Measurements from ENCODE around the gene ANKRD40CL.
"Not testable (repeated sequence)": the region's sequence is repeated elsewhere in the genome, so short reads cannot be mapped to it uniquely, and the experiment has no call there.

The ANKRD40CL gene

DNA sequence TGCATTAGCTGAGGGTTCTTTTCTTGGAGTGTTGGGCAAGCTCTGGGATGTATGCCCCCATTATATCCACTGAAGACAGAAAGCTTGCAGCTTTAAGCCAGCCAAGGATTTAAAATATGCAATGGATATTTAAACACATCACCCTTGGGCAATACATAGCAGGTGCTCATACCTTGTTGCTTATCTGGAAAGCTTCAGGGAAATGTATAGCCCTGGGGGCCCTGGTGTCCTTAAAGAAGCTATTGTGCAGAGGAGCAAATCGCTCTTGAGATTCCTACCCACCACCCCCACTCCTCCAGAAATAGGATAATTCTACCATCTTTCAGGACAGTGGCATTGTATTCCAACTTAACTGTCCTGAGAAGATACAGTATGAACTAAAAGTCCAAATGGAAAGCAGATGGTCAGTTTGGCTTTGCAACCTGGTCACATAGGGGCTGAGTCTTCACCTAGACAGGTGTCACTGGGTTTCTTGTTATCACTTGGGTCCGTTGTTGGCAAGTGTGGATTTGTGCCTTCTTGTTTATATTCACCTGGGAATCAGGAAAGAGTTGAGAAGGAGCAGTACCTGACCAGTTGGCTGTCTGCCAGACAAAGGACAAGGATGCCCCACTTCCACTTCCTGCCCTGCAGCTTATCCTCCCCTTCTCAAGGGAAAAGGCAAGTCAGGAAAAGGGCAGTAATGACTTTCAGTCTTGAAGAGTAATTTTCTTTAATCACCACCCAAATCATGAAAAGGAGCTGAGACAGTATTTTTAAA is 3.4 kb downstream of the ANKRD40CL start:
- in situ Hi-C loops (cut with MboI; ENCODE audit: low sequenced_read_pairs), result no loop called here

DNA sequence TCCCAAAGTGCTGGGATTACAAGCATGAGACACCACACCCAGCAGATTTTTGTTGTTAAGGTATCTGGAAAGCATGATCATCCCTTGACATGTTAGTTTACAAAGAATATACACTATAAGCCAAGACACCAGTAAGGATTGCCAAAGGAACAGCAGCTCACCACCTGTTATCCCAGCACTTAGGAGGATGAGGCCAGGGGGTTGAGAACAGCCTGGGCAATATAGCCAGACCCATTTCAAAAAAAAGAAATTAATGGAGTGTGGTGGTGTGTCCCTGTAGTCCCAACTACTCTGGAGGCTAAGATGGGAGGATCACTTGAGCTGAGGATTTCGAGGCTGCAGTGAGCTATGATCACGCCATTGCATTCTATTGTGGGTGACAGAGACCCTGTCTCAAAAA is 5.1 kb downstream of the ANKRD40CL start:
- in situ Hi-C loops (cut with MboI; ENCODE audit: low sequenced_read_pairs), result no loop called here

DNA sequence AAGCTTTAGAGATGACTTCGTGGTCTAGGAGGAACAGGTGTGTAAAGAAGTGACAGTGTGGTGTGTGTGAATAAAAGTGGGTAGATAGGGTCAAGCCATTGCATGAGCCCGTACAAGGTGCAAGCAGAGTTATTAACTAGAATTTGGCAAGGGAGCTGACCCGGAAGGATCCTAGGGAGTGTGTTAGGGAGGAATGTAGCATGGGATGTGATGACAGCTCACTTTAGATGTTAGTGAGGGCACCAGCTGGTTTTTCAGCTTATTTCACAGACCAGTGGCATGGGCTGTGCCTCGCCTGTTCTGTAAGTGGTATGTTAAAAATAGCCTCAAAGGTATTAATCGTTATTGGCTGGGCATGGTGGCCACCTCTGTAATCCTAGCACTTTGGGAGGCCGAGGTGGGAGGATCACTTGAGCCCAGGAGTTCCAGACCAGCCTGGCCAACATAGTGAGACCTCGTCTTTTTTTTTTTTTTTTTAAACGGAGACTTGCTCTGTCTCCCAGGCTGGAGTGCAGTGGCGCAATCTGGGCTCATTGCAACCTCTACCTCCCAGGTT is 8.3 kb downstream of the ANKRD40CL start:
- in situ Hi-C loops (cut with MboI; ENCODE audit: low sequenced_read_pairs), result no loop called here

DNA sequence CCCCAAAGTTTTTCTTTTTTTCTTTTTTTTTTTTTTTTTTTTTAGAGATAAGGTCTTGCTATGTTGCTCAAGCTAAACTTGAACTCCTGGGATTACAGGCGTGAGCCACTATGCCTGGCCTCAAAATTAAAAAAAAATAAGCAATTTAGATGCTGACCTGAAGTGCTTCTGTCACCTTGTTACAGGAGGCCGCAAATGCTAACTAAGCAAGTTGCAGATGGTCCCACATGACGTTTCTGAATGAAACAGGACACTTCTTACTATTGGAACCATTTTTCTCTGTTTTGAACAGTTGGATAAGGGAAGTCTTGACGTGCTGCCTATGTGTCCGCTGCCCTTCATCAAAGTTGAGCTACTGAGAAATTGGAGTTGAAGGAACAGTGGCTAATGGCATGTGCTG is 8.8 kb downstream of the ANKRD40CL start:
- in situ Hi-C loops (cut with MboI; ENCODE audit: low sequenced_read_pairs), result no loop called here

DNA sequence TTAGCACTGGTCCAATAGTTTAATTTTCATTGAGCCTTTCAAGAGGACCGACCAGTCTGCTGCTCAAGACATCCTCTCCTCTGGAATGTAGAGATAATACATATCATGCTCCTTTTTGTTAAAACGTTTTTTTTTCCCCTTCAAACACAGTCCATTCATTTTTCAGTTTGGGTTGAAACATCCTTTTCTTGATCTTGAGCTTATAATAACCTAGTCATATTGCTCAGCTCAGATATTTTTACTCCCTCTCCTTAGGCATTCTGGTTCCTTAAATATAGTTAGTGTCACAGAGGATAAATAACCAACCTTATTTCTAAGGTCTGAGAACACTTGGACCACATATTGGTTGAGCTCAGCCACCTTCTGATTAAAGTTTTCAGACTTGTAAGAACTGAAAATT is 12.8 kb downstream of the ANKRD40CL start:
- in situ Hi-C loops (cut with MboI; ENCODE audit: low sequenced_read_pairs), result no loop called here

DNA sequence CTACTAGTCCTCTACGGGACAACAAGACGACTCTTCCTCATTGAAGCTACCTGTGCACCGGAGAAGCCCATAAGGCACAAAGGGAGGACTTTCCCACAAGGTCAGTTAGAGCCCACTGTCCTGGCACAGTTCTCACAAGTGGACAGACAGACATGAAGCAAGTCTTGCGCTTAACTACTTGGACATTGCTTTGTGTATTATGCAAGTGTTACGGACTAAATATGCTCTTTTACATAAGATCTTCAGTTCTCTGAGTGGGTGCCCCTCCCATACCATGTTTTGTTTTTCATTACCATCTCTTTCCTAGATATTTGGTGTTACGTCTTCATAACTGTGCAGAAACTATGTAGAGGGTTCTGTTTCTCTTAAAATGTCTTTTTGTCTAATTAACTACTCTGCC is 18.1 kb downstream of the ANKRD40CL start:
- in situ Hi-C loops (cut with MboI; ENCODE audit: low sequenced_read_pairs), result no loop called here

DNA sequence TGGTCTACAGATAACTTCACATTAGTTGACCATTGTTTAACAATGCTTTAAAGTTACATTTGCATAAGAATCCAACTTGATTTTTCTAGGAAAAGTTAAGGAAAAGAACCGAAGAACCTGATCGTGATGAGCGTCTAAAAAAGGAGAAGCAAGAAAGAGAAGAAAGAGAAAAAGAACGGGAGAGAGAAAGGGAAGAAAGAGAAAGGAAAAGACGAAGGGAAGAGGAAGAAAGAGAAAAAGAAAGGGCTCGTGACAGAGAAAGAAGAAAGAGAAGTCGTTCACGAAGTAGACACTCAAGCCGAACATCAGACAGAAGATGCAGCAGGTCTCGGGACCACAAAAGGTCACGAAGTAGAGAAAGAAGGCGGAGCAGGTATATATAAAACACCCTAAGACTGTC is 21.7 kb downstream of the ANKRD40CL start:
- in situ Hi-C loops (cut with MboI; ENCODE audit: low sequenced_read_pairs), result no loop called here

DNA sequence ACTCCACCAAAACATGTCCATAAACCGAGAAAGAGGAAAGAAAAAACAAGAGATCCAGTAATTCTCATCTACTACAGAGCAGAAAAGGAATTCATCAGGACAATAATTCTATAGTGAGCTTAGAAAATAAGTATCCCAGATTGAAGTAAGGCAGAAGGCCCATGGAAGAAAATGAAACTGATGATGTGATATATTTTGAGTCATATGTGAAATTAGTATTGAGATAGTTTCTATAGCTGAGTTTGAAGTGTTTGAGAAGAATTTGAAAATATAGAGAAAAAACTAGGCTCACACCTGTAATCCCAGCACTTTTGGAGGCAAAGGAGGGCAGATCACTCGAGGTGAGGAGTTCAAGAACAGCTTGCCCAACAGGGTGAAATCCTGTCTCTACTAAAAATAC is 28.2 kb downstream of the ANKRD40CL start:
- in situ Hi-C loops (cut with MboI; ENCODE audit: low sequenced_read_pairs), result no loop called here

DNA sequence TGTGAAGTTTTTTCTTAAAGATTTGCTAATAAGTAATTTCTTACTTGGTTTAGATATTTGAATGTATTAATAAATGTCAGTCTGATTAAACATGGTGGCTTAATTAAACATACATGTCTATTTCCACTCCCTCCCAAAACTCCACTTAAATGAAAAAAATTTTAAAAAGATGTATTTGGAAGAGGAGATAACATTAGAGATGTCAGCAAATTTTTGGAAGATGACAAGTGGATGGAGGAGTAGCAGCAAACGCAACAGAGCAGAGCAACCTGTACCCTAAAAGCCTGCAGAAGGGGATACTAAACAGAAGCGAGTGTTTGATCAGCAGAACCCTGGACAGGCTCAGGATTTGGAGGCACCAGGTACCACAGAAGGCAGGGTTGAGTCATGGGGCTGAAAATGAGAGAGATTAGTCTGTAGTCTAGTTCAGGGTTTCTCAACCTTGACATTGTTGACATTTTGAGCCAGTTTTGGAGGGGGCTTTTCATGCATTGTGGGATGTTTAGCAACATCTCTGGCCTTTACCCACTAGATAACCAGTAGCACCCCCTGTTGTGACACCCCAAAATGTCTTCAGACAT is 30.1 kb downstream of the ANKRD40CL start:
- in situ Hi-C loops (cut with MboI; ENCODE audit: low sequenced_read_pairs), result no loop called here

DNA sequence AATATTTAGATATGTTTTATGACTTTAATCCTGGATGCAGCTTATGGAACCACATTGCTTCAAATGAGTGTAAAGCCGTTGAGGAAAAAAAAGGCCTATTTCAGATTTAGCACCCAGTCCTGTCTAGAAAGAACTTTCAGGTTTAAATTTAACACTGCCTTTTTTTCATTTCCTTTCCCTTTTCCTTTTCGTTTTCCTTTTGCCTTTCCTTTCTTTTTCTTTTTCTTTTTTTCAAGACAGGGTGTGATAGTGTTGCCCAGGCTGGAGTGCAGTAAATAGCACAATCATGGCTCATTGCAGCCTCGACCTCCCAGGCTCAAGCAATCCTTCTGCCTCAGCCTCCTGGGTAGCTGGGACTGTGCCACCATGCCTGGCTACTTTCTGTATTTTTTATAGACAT is 32.0 kb downstream of the ANKRD40CL start:
- in situ Hi-C loops (cut with MboI; ENCODE audit: low sequenced_read_pairs), result no loop called here

DNA sequence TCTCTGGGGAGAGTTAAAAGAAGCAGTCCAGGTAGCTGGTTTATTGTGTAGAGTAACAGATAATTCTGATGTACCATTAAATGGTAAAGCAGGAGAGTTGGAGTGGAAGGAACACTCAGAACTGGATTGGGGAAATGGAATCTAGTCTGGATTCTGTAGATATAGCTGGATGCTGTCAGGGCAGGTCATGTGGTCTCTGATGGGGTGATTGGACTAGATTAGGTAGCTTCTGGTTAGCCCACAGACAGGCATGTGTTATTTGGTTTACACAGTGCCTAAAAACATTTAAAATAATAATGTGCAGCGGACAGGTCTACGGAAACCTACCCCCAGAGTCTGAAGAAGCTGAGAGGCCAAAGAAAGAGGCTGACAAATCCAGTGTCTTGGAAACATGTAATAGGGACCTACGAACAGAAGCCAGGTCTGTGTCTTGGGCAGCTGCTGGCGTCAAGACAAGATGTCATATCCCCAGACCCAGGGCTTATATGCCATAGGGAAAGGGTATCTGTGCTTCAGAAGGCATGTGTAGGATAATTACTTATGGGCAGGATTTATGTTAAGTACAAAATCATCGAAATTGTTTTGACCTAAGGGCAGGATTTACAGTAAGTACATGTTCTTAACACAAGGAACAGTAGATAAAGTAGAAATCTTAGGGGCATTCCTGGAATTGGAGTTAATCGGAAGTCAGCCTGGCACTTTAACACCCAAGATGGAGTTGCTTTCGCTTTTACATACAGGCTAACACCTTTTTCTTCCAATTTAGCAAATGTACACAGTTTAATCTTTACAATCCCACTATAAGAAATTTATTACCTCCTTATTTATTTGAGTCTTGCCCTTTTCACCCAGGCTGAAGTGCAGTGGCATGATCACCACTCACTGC is 35.5 kb downstream of the ANKRD40CL start:
- in situ Hi-C loops (cut with MboI; ENCODE audit: low sequenced_read_pairs), result no loop called here

DNA sequence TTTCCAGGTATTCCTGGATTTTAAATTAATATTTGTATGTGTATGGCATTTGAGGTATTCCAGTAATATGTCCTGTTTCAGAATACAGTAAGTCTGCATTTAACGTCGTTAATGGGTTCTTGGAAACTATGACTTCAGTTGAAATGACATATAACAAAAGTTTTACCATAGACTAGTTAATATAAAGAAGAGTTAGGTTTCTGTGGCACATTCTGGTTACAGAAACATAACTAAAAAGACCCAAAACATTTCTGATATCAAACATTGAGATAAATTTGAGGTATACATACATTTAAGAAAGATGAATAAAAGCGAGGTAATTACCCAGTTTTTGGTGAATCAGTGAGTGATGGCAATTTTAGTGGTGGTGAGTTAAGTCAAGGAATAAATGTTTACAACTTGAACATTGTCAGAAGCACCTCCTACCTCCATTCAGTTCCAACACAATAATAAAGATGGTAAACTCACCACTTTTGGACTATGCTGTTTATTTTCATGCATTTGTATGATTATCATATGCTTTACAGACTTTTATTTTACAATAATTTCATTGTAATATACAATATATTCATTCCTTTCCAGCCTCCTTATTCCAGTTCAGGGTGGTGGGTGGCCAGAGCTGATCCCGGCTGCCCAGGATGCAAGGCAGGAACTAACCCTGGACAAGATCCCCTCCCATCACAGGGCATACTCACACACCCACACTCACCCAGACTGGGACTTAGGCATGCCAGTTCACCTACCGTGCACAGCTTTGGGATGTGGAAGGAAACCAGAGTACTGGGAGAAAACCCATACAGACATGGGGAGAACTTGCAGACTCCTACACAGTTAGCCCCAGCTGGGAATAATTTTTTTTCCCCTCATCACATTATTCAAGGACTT is 38.2 kb downstream of the ANKRD40CL start:
- in situ Hi-C loops (cut with MboI; ENCODE audit: low sequenced_read_pairs), result no loop called here

DNA sequence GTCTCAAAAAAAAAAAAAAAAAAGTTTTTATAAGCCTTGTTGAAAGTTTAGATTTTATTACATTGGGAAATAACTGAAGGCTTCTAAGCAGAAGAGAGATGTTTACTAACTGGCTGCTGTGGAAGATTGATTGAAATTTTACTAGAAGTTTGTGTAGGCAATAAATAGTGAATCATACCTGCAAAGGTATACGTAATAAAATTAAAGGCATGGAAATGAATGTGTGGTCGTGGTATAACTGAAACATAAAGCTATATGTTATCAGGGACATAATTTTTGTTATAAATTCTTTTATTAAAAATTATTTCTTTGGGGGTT is 39.2 kb downstream of the ANKRD40CL start:
- in situ Hi-C loops (cut with MboI; ENCODE audit: low sequenced_read_pairs), result no loop called here

DNA sequence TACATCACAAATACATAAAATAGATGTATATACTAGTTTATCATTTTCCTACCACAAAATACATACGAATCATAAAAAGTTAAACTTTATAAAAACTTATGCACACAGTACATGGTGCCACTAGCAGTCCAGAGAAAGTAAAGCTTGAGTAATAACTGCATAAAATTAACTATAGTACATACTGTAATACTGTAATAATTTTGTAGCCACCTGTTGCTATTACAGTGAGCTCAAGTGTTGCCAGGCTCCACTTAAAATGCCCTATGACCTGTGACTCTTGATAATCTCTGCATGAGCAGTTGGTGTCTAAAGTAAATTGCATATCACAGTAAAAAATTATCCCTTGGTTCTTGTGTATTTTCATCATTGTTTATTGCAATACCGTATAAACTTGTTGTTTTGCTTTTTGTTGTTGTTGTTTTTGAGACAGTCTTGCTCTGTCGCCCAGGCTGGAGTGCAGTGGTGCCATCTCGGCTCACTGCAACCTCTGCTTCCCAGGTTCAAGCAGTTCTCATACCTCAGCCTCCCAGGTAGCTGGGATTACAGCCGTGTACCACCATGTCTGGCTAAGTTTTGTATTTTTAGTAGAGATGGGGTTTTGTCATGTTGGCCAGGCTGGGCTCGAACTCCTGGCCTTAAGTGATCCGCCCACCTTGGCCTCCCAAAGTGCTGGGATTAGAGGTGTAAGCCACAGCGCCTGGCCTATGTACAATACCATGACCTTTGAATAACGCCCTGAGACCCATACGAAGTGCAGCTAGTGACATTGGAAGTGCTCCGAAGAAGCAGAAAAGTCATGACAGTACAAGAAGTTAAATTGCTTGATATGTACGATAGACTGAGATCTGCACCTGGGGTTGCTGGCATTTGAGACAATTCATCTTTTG is 41.3 kb downstream of the ANKRD40CL start:
- in situ Hi-C loops (cut with MboI; ENCODE audit: low sequenced_read_pairs), result no loop called here

DNA sequence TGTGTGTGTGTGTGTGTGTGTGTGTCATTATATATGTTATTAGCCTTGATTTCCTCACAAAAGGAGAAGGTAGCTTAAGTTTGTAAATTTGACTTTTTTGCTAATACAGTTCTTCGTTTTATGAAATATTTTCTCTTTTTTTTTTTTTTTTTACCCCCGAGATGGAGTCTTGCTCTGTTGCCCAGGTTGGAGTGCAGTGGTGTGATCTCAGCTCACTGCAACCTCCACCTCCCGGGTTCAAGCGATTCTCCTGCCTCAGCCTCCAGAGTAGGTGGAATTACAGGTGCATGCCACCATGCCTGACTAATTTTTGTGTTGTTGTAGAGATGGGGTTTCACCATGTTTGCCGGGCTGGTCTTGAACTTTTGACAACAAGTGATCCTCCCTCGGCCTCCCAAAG is 42.7 kb downstream of the ANKRD40CL start:
- in situ Hi-C loops (cut with MboI; ENCODE audit: low sequenced_read_pairs), result not testable (repeated sequence)

DNA sequence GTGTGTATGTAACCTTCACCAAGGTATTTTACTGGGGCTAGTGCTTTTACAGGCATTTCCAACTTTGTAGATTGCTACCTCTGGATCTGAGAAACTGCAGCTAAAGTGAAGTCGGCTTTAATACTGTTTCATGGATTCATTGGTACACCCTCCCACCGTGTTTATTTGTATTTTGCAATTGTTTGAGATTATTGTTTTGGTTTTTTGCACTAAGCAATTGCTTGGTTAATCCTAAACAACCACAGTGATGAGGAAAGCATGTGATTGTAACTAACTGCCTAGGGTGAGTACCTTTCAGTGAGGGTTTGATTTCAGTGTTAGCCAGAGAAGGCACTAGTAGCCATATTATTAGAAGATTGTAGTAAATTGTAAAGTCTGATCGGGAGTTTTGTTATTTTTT is 44.6 kb downstream of the ANKRD40CL start:
- in situ Hi-C loops (cut with MboI; ENCODE audit: low sequenced_read_pairs), result no loop called here

DNA sequence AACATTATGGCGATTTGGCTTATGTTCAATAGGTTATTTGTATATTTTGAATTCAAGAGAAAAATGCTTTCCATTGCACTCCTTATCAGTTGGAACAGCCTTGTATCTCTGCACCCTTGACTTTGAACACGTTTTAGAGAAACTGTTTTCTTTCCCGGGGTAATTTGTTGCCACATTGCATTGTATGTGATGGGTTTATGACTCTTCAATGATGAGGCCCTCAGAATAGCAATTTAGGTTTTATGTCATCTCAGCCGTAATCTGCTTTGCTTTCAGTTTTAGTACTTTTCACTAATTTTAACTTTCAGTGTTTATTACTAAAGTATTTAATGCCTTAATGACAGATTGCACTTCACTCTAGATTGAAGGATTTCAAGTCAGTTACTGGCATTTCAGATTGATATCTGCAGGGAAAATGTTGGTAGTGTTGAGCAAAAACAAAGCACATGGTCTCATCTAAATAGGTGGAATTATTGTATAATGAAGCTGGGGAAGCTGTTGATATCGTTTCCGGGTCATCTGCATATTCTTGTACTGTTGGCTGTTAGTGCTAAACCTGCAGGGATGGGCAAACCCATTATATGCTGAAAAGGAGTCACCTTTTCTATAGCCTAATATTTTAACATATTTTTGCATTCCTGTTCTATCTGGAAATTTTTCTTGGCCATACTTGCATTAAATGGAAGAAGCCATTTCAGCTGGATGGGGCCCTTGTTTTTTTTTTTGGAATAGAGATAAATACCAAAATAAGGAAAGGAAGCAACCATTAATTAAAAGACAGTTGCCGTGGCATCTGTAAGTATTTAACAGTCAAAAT is 45.9 kb downstream of the ANKRD40CL start:
- in situ Hi-C loops (cut with MboI; ENCODE audit: low sequenced_read_pairs), result no loop called here

DNA sequence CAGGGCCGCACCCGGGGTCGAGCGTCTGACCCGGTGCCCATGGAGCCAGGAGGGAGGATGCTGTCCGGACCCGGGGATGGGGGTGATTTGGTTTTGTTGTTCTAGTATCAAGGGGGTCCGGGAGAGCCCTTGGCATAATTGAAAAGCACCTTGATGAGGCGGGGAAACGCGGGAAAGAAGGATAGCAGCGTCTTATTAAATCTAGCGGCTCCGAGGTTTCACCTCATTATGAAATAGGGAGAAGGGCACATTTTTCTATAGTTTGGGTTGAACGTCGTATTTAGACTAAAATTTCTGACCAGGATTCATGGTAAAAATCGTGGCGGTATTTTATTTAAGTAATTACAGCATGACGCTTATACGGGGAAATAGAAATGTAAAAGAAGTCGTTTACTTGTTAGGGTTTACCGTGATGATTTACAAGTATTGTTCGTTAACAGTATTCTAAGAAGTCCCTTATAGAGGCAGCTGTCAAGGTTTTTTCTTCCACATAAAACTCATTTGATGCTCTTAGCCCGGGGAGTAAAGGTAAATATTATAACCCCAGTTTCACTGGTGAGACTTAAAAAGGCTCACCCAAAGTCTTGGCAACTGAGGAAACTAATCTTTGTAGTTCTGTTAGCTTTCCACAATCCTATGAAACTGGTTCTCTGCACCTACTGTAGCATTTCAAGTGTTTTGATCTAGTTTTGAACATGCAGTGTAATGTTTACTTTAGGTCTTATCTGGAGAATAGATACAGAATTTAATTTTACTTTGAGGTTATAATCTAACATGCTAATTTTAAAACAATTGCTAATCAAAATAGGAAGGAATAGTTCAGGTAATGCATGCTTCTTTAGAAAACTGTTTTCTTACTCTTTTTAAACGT is 47.2 kb downstream of the ANKRD40CL start:
- in situ Hi-C loops (cut with MboI; ENCODE audit: low sequenced_read_pairs), result no loop called here
